PC-9 (cell line): Measurements from ENCODE around the gene ELAVL1. TPM values are rescaled to one million over a fixed set of nuclear protein-coding genes. Genes with fewer than 3 reads are reported as not detected.
"Not testable (repeated sequence)": the region's sequence is repeated elsewhere in the genome, so short reads cannot be mapped to it uniquely, and the experiment has no call there.

Source experiments
- BruUV-seq: library from RNA; stranded (reverse); fragments of 400-500 nt; replicated peaks from 2 replicates; lab custom pipeline; 2021; lab: Mats Ljungman, UMichigan
- CTCF ChIA-PET: fragments of 300-600 bp; sonication (Branson Sonifier 250); formaldehyde crosslinking; loops from one replicate; lab custom pipeline; 2022; ENCODE audit warnings: antibody characterized with exemption; lab: Charles Lee
- POLR2A ChIA-PET: fragments of 300-600 bp; sonication (Branson Sonifier 250); formaldehyde crosslinking; loops from one replicate; lab custom pipeline; 2022; ENCODE audit warnings: antibody characterized with exemption; ENCODE audit not compliant: unreplicated experiment; lab: Charles Lee
- DNase-seq, 2 experiments: peaks; one replicate each; pipeline versions ENCODE4 v3.0.0 to v3.0.0-alpha.2; 2015 to 2022; ENCODE audit warnings: mixed read lengths in 1 of 2
- H2AFZ ChIP-seq: fragments of 200-600 bp; sonication (generic); 2 replicates; pipeline ENCODE4 v1.8.1; 2017; ENCODE audit warnings: antibody characterized with exemption
- H3F3A ChIP-seq: fragments of 200-600 bp; sonication (generic); 2 replicates; pipeline ENCODE4 v1.8.1; 2017; ENCODE audit warnings: antibody characterized with exemption, mild to moderate bottlenecking, low read depth; ENCODE audit not compliant: insufficient read depth
- H3K27ac ChIP-seq: fragments of 200-600 bp; sonication (generic); 2 replicates; pipeline ENCODE4 v1.6.1; 2016; ENCODE audit warnings: mixed run types
- H3K27me3 ChIP-seq: fragments of 200-600 bp; sonication (generic); 2 replicates; pipeline ENCODE4 v1.6.1; 2016; ENCODE audit warnings: low read depth, mixed run types; ENCODE audit not compliant: insufficient read depth
- H3K36me3 ChIP-seq: fragments of 200-600 bp; sonication (generic); 2 replicates; pipeline ENCODE4 v1.6.1; 2016; ENCODE audit warnings: low read depth, mixed run types
- H3K4me1 ChIP-seq: fragments of 200-600 bp; sonication (generic); replicated peaks from 2 replicates; pipeline ENCODE4 v1.6.1; 2016; ENCODE audit warnings: mixed run types; ENCODE audit not compliant: insufficient read depth
- H3K4me2 ChIP-seq: fragments of 200-600 bp; sonication (generic); 2 replicates; pipeline ENCODE4 v1.6.1; 2017; ENCODE audit warnings: mixed run types
- H3K4me3 ChIP-seq: fragments of 200-600 bp; sonication (generic); 2 replicates; pipeline ENCODE4 v1.6.1; 2016; ENCODE audit warnings: mixed run types
- H3K79me2 ChIP-seq: fragments of 200-600 bp; sonication (generic); 2 replicates; pipeline ENCODE4 v1.6.1; 2017; ENCODE audit warnings: low read depth, mixed run types
- H3K9me2 ChIP-seq: fragments of 200-600 bp; sonication (generic); 2 replicates; pipeline ENCODE4 v1.8.1; 2017; ENCODE audit warnings: mild to moderate bottlenecking; ENCODE audit not compliant: insufficient read depth
- H3K9me3 ChIP-seq: fragments of 200-600 bp; sonication (generic); 2 replicates; pipeline ENCODE4 v1.8.1; 2016; ENCODE audit warnings: low read depth; ENCODE audit not compliant: insufficient read depth
- H4K20me1 ChIP-seq: fragments of 200-600 bp; sonication (generic); 2 replicates; pipeline ENCODE4 v1.8.1; 2017; ENCODE audit not compliant: insufficient read depth
- EZH2 ChIP-seq: fragments of 200-600 bp; sonication (generic); IDR thresholded peaks from 2 replicates; pipeline ENCODE4 v1.8.0; 2017; ENCODE audit warnings: antibody characterized with exemption, low read depth
- intact Hi-C: fragments of 100-400 bp; cut with micrococcal nuclease; formaldehyde crosslinking; loops from one replicate; pipeline ENCODE4 v1.10.0; 2022; ENCODE audit not compliant: unreplicated experiment
- total RNA-seq: library from RNA; stranded (reverse); gene quantifications from 2 replicates; pipeline ENCODE4 v1.2.3, GENCODE V29; 2021
- TF ChIP-seq, protein P1 (sequence below): fragments of 200-600 bp; sonication (generic); conservative IDR thresholded peaks from 2 replicates; pipeline ENCODE4 v1.6.1; 2017; ENCODE audit warnings: mixed run types, antibody characterized with exemption, mild to moderate bottlenecking, moderate library complexity

ELAVL1 gene
- total RNA-seq, 1 experiment from 2014 or later: 108 TPM

DNA sequence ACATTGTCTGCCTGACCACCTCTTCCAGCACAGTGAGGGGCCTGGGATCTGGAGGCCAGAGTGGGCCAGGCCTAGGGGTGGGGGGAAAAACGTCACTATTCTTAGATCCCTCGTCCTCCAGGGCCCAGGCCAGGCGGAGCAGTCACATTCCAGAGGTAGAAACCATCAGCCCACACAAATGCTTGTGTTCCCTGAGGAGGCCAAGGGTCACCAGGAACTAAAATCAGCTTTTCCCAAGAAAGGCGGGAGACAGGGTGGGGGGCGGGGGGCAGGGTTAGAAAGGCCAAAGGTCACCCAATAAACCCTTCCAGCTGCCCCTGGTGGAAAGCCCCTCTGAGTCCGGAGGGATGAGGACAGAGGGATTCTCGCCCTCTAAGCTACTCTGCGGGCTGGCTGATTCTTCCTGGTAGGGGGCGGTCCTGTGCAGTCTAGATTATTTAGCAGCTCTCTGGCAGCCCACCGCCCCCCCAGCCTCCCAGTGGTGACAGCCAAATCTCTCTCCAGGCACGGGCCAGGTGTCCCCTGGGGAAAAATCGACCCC is 23.6 kb upstream of the ELAVL1 start:
- no peak overlapping the region for H3K4me2 ChIP-seq
- no peak overlapping the region for H3K27ac ChIP-seq
- no peak overlapping the region for H3K4me3 ChIP-seq
- no peaks in the 10 kb centered on the region for H4K20me1 ChIP-seq
- intact Hi-C loops: no loop called here
- TF ChIP-seq, protein P1, sequence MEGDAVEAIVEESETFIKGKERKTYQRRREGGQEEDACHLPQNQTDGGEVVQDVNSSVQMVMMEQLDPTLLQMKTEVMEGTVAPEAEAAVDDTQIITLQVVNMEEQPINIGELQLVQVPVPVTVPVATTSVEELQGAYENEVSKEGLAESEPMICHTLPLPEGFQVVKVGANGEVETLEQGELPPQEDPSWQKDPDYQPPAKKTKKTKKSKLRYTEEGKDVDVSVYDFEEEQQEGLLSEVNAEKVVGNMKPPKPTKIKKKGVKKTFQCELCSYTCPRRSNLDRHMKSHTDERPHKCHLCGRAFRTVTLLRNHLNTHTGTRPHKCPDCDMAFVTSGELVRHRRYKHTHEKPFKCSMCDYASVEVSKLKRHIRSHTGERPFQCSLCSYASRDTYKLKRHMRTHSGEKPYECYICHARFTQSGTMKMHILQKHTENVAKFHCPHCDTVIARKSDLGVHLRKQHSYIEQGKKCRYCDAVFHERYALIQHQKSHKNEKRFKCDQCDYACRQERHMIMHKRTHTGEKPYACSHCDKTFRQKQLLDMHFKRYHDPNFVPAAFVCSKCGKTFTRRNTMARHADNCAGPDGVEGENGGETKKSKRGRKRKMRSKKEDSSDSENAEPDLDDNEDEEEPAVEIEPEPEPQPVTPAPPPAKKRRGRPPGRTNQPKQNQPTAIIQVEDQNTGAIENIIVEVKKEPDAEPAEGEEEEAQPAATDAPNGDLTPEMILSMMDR: no peak
- no peaks in the 10 kb centered on the region for H3K27me3 ChIP-seq
- H3K9me3 ChIP-seq: no peaks in the 10 kb centered on the region
- H3K79me2 ChIP-seq: no peaks in the 10 kb centered on the region
- no peaks in the 10 kb centered on the region for H3F3A ChIP-seq
- POLR2A ChIA-PET: no interaction called here
- CTCF ChIA-PET: interaction anchor here (0.6 kb wide), 1 partner anchor 9 kb away, joined by 4 read pairs; no protein-coding TSS in a partner anchor
- BruUV-seq: no TSS peak
- H2AFZ ChIP-seq: no peak overlapping the region
- 0 out of 2 replicates have a peak, but pooled peaks cover 6% of the 10 kb centered on the region for H3K4me1 ChIP-seq
- no peaks in the 10 kb centered on the region for H3K36me3 ChIP-seq
- DNase-seq: no peak
- H3K9me2 ChIP-seq: no peaks in the 10 kb centered on the region

DNA sequence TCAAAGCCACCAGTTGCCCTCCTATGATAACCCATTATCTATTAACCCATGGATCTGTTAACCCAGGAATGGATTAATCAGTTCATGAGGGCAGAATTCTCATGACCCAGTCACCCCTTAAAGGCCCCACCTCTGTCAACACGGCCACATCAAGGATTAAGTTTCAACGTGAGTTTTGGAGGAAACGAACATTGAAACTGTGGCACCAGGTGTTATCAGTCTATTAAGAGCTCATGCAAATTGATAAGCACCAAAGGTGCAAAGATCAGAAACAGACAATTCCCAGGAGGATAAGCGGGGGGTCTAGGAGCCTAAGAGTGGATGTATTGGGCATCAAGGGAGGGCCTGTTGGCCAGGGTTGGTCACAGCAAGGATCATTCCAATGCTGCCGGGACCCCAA is 19.9 kb upstream of the ELAVL1 start:
- no peak for DNase-seq

DNA sequence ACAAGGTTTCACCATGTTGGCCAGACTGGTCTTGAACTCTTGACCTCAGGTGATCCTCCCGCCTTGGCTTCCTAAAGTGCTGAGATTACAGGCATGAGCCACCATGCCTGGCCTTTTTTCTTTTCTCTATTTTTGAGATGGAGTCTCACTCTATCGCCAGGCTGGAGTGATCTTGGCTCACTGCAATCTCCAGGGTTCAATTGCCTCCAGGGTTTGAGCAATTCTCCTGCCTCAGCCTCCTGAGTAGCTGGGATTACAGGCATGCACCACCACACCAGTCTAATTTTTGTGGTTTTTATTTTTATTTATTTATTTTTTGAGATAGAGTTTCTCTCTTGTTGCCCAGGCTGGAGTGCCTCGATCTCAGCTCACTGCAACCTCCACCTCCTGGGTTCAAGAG is 18.8 kb upstream of the ELAVL1 start:
- H4K20me1 ChIP-seq, H3K36me3 ChIP-seq, H3K4me3 ChIP-seq, H3F3A ChIP-seq, CTCF ChIA-PET, H3K27ac ChIP-seq, H2AFZ ChIP-seq, H3K9me2 ChIP-seq, H3K9me3 ChIP-seq, DNase-seq, BruUV-seq, H3K79me2 ChIP-seq, intact Hi-C loops, H3K27me3 ChIP-seq, H3K4me1 ChIP-seq, H3K4me2 ChIP-seq: not testable (repeated sequence)
- POLR2A ChIA-PET: interaction anchor here (0.6 kb wide), 1 partner anchor 63 kb away, joined by 5 read pairs; no protein-coding TSS in a partner anchor

More for the DNA sequence above, 19.9 kb upstream of the ELAVL1 start:
- H3K4me1 ChIP-seq: 0 out of 2 replicates have a peak, but pooled peaks cover 6% of the 10 kb centered on the region
- CTCF ChIA-PET: no interaction called here
- H3K36me3 ChIP-seq: no peaks in the 10 kb centered on the region
- H3K79me2 ChIP-seq: no peaks in the 10 kb centered on the region
- H3K27ac ChIP-seq: no peak overlapping the region
- BruUV-seq: no TSS peak
- H3F3A ChIP-seq: no peaks in the 10 kb centered on the region
- TF ChIP-seq, protein P1: no peak
- no peak for TF ChIP-seq EZH2
- H3K9me2 ChIP-seq: no peaks in the 10 kb centered on the region
- H3K27me3 ChIP-seq: no peaks in the 10 kb centered on the region
- intact Hi-C loops: no loop called here
- H4K20me1 ChIP-seq: no peaks in the 10 kb centered on the region
- H3K9me3 ChIP-seq: no peaks in the 10 kb centered on the region
- H3K4me3 ChIP-seq: no peak overlapping the region
- no peak overlapping the region for H3K4me2 ChIP-seq
- H2AFZ ChIP-seq: no peak overlapping the region
- POLR2A ChIA-PET: no interaction called here

DNA sequence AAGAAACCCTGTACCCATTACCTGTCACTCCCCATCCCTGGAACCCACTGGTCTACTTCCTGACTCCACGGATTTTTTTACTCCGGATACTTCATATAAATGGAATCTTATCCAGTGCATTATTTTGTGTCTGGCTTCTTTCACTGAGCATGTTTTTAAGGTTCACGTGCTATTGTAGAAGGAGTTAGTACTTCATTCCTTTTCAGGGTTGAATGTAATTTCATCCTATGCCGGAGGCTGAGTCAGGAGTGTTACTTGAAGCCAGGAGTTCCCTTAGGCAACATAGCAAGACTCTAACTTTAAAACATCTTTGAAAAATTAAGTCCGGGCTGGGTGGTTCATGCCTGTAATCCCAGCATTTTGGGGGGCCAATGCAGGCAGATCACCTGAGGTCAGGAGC is 17.9 kb upstream of the ELAVL1 start:
- H3K27ac ChIP-seq: no peak overlapping the region
- H3K36me3 ChIP-seq: no peaks in the 10 kb centered on the region
- no peak for DNase-seq
- TF ChIP-seq, protein P1: no peak
- no peak for TF ChIP-seq EZH2
- H3F3A ChIP-seq: no peaks in the 10 kb centered on the region
- no peaks in the 10 kb centered on the region for H3K4me1 ChIP-seq
- no peaks in the 10 kb centered on the region for H3K79me2 ChIP-seq
- no peaks in the 10 kb centered on the region for H3K27me3 ChIP-seq
- no peak overlapping the region for H3K4me2 ChIP-seq
- intact Hi-C loops: no loop called here
- H3K4me3 ChIP-seq: no peak overlapping the region
- CTCF ChIA-PET: no interaction called here
- BruUV-seq: no TSS peak
- H2AFZ ChIP-seq: no peak overlapping the region
- no peaks in the 10 kb centered on the region for H3K9me3 ChIP-seq
- H4K20me1 ChIP-seq: no peaks in the 10 kb centered on the region
- H3K9me2 ChIP-seq: no peaks in the 10 kb centered on the region
- POLR2A ChIA-PET: no interaction called here
